LoVo (cell line): ENCODE results near the gene TRIM14.
"Not testable (repeated sequence)": the region's sequence is repeated elsewhere in the genome, so short reads cannot be mapped to it uniquely, and the experiment has no call there.

Experiments used
- DNase-seq: peaks from one replicate; pipeline ENCODE4 v3.0.0-alpha.2; 2016; ENCODE audit warnings: low spot score

Gene TRIM14

GRCh38 chr9:98140503-98140902 is 21.5 kb upstream of the TRIM14 start:
- no peak for DNase-seq

- no peak for DNase-seq
These were observed 17.5 kb upstream of the TRIM14 start for GRCh38 chr9:98136489-98136888.

GRCh38 chr9:98135938-98136337 is 16.9 kb upstream of the TRIM14 start:
- DNase-seq, result no peak

GRCh38 chr9:98135558-98135934 is 16.5 kb upstream of the TRIM14 start:
- DNase-seq, result no peak

GRCh38 chr9:98134702-98135557 is 15.9 kb upstream of the TRIM14 start:
- DNase-seq, result no peak

- no peak for DNase-seq
These were observed 14.0 kb upstream of the TRIM14 start for GRCh38 chr9:98132806-98133631.

GRCh38 chr9:98132158-98132557 is 13.1 kb upstream of the TRIM14 start:
- DNase-seq, result no peak

- DNase-seq, result no peak
These were observed 11.7 kb upstream of the TRIM14 start for GRCh38 chr9:98130576-98131228.

- DNase-seq, result not testable (repeated sequence)
These were observed 11.0 kb upstream of the TRIM14 start for GRCh38 chr9:98130060-98130459.

- DNase-seq, result no peak
These were observed 10.4 kb upstream of the TRIM14 start for GRCh38 chr9:98129451-98129881.

- DNase-seq, result no peak
These were observed 9.3 kb upstream of the TRIM14 start for GRCh38 chr9:98128316-98128715.

- DNase-seq, result no peak
These were observed 8.2 kb upstream of the TRIM14 start for GRCh38 chr9:98127226-98127625.

- DNase-seq, result no peak
These were observed 5.8 kb upstream of the TRIM14 start for GRCh38 chr9:98124637-98125426.

- DNase-seq, result not testable (repeated sequence)
These were observed 5.1 kb upstream of the TRIM14 start for GRCh38 chr9:98124091-98124490.

GRCh38 chr9:98121058-98121457 is 2.0 kb upstream of the TRIM14 start:
- peak; percentile 35 for DNase-seq

GRCh38 chr9:98120476-98120875 is 1.5 kb upstream of the TRIM14 start:
- peak; percentile 37 for DNase-seq

- DNase-seq, result peak; percentile 62
These were observed 910 bp downstream of the TRIM14 start for GRCh38 chr9:98117984-98118639.

GRCh38 chr9:98117097-98117496 is 1.9 kb downstream of the TRIM14 start:
- not testable (repeated sequence) for DNase-seq

GRCh38 chr9:98109052-98109451 is 10.0 kb downstream of the TRIM14 start:
- no peak for DNase-seq

GRCh38 chr9:98108531-98109031 is 10.4 kb downstream of the TRIM14 start:
- DNase-seq, result no peak

- no peak for DNase-seq
These were observed 11.1 kb downstream of the TRIM14 start for GRCh38 chr9:98107926-98108325.
